ES-I3 (cell line): Measurements from ENCODE around the gene AGAP1.
"Not testable (repeated sequence)": the region's sequence is repeated elsewhere in the genome, so short reads cannot be mapped to it uniquely, and the experiment has no call there.

Experiments
- H3K36me3 ChIP-seq: 2 replicates; pipeline ENCODE4 v1.6.1; 2013; ENCODE audit warnings: mild to moderate bottlenecking, low read length, control low read depth, moderate library complexity; ENCODE audit not compliant: insufficient read depth
- H3K4me1 ChIP-seq: 2 replicates; pipeline ENCODE4 v1.6.1; 2013; ENCODE audit warnings: mild to moderate bottlenecking, control low read depth, low read length; ENCODE audit not compliant: insufficient read depth
- H3K9ac ChIP-seq: 2 replicates; pipeline ENCODE4 v1.6.1; 2013; ENCODE audit warnings: low read depth, mild to moderate bottlenecking, low read length, moderate library complexity
- H3K9me3 ChIP-seq: 2 replicates; pipeline ENCODE4 v1.6.1; 2013; ENCODE audit warnings: mild to moderate bottlenecking, low read length, moderate library complexity; ENCODE audit not compliant: control insufficient read depth, insufficient read depth

The AGAP1 gene

GRCh38 chr2:236055471-236055870 is 561.6 kb downstream of the AGAP1 start:
- H3K9me3 ChIP-seq: peaks cover 5% of the 10 kb centered on the region; the same call in 1 of the 2 replicates
- H3K36me3 ChIP-seq: peaks cover 3% of the 10 kb centered on the region; the same call in 1 of the 2 replicates
- H3K4me1 ChIP-seq: peaks cover 31% of the 10 kb centered on the region
- H3K9ac ChIP-seq: no peak overlapping the region

- peaks cover 31% of the 10 kb centered on the region for H3K4me1 ChIP-seq
- H3K9me3 ChIP-seq: peaks cover 5% of the 10 kb centered on the region; the same call in 1 of the 2 replicates
- H3K36me3 ChIP-seq: peaks cover 3% of the 10 kb centered on the region; the same call in 1 of the 2 replicates
- no peak overlapping the region for H3K9ac ChIP-seq
Measured at GRCh38 chr2:236056141-236056540, 562.3 kb downstream of the AGAP1 start.

- Histone ChIP-seq H3K4me1 (peaks cover 28% of the 10 kb centered on the region), H3K9me3 (peaks cover 5% of the 10 kb centered on the region; the same call in 1 of the 2 replicates), H3K9ac (no peak overlapping the region), H3K36me3 (peaks cover 3% of the 10 kb centered on the region; the same call in 1 of the 2 replicates)
Measured at GRCh38 chr2:236057375-236057774, 563.5 kb downstream of the AGAP1 start.

GRCh38 chr2:236061497-236061896 is 567.7 kb downstream of the AGAP1 start:
- Histone ChIP-seq H3K36me3 (peaks cover 3% of the 10 kb centered on the region; the same call in 1 of the 2 replicates), H3K9ac (no peak overlapping the region), H3K4me1 (peaks cover 5% of the 10 kb centered on the region), H3K9me3 (peaks cover 5% of the 10 kb centered on the region; the same call in 1 of the 2 replicates)

GRCh38 chr2:236061899-236062298 is 568.1 kb downstream of the AGAP1 start:
- Histone ChIP-seq H3K4me1 (peaks cover 5% of the 10 kb centered on the region), H3K36me3 (peaks cover 3% of the 10 kb centered on the region; the same call in 1 of the 2 replicates), H3K9me3 (peaks cover 5% of the 10 kb centered on the region; the same call in 1 of the 2 replicates), H3K9ac (no peak overlapping the region)

GRCh38 chr2:236062806-236063205 is 569.0 kb downstream of the AGAP1 start:
- H3K9me3 ChIP-seq, H3K4me1 ChIP-seq, H3K9ac ChIP-seq, H3K36me3 ChIP-seq: not testable (repeated sequence)

GRCh38 chr2:236063994-236064393 is 570.2 kb downstream of the AGAP1 start:
- no peak overlapping the region for H3K9ac ChIP-seq

GRCh38 chr2:236065314-236066160 is 571.7 kb downstream of the AGAP1 start:
- Histone ChIP-seq H3K9ac (no peak overlapping the region), H3K36me3 (no peaks in the 10 kb centered on the region), H3K9me3 (no peaks in the 10 kb centered on the region), H3K4me1 (peaks cover 5% of the 10 kb centered on the region)

More at GRCh38 chr2:236063994-236064393, 570.2 kb downstream of the AGAP1 start:
- Histone ChIP-seq H3K4me1 (peaks cover 5% of the 10 kb centered on the region), H3K9me3 (no peaks in the 10 kb centered on the region), H3K36me3 (no peaks in the 10 kb centered on the region)

GRCh38 chr2:236070236-236070635 is 576.4 kb downstream of the AGAP1 start:
- H3K9ac ChIP-seq: no peak overlapping the region
- H3K9me3 ChIP-seq: no peaks in the 10 kb centered on the region
- no peaks in the 10 kb centered on the region for H3K36me3 ChIP-seq
- peaks cover 5% of the 10 kb centered on the region; the same call in 1 of the 2 replicates for H3K4me1 ChIP-seq

- no peak overlapping the region for H3K9ac ChIP-seq
- no peaks in the 10 kb centered on the region for H3K36me3 ChIP-seq
- H3K9me3 ChIP-seq: no peaks in the 10 kb centered on the region
- H3K4me1 ChIP-seq: peaks cover 5% of the 10 kb centered on the region; the same call in 1 of the 2 replicates
Measured at GRCh38 chr2:236073246-236073645, 579.4 kb downstream of the AGAP1 start.

GRCh38 chr2:236073867-236074655 is 580.2 kb downstream of the AGAP1 start:
- no peaks in the 10 kb centered on the region for H3K9me3 ChIP-seq
- peaks cover 5% of the 10 kb centered on the region; the same call in 1 of the 2 replicates for H3K4me1 ChIP-seq

GRCh38 chr2:236075802-236076201 is 582.0 kb downstream of the AGAP1 start:
- H3K4me1 ChIP-seq: peaks cover 5% of the 10 kb centered on the region; the same call in 1 of the 2 replicates
- 0 out of 2 replicates have a peak, but pooled peaks cover 2% of the 10 kb centered on the region for H3K9me3 ChIP-seq
- H3K36me3 ChIP-seq: no peaks in the 10 kb centered on the region
- no peak overlapping the region for H3K9ac ChIP-seq

More at GRCh38 chr2:236073867-236074655, 580.2 kb downstream of the AGAP1 start:
- no peaks in the 10 kb centered on the region for H3K36me3 ChIP-seq
- no peak overlapping the region for H3K9ac ChIP-seq

GRCh38 chr2:236078297-236079255 is 584.7 kb downstream of the AGAP1 start:
- Histone ChIP-seq H3K4me1 (peaks cover 15% of the 10 kb centered on the region), H3K9ac (no peak overlapping the region), H3K9me3 (0 out of 2 replicates have a peak, but pooled peaks cover 2% of the 10 kb centered on the region), H3K36me3 (no peaks in the 10 kb centered on the region)
